Stimulated activated CD4-positive, alpha-beta T cell treated with anti-CD3 and anti-CD28 coated beads, Interleukin-1b, Interleukin-23, amount 100 ng/mL, for 4 hours (primary cell): Measurements from ENCODE around the gene PTBP3.
A peak's percentile ranks its signal among the peaks of the same experiment; 100 is the strongest.
"Not testable (repeated sequence)": the region's sequence is repeated elsewhere in the genome, so short reads cannot be mapped to it uniquely, and the experiment has no call there.

Experiments used
- DNase-seq, 2 donors: peaks; one replicate each; pipeline ENCODE4 v3.0.0-alpha.2; 2020; ENCODE audit warnings: low read depth in 2 of 2

Gene PTBP3

GRCh38 chr9:112332977-112333638 lies at the start of gene PTBP3:
TSS of gene PTBP3 (minus strand) at chr9:112333619. CDS start at chr9:112297865, 35,754 bp downstream.
- peak; percentile 59 to 63 for DNase-seq

GRCh38 chr9:112382501-112383364 lies 49.3 kb upstream of the PTBP3 start:
- no peak for DNase-seq

GRCh38 chr9:112382066-112382465 lies 48.6 kb upstream of the PTBP3 start:
- DNase-seq = no peak

- DNase-seq = no peak
Measured at GRCh38 chr9:112380825-112381221, 47.4 kb upstream of the PTBP3 start.

- no peak for DNase-seq
Measured at GRCh38 chr9:112380102-112380824, 46.8 kb upstream of the PTBP3 start, which contains the start of gene HSDL2. TSS of gene HSDL2 (plus strand) at chr9:112380108. CDS start at chr9:112380164, 56 bp downstream.

- DNase-seq = peak; percentile 95 to 97
Measured at GRCh38 chr9:112379177-112380101, 46.0 kb upstream of the PTBP3 start.

- DNase-seq = peak in 1 of 2 donors; percentile 17
Measured at GRCh38 chr9:112378328-112379176, 45.1 kb upstream of the PTBP3 start.

GRCh38 chr9:112377684-112378327 lies 44.4 kb upstream of the PTBP3 start:
- DNase-seq = no peak

- DNase-seq = no peak
Measured at GRCh38 chr9:112377087-112377486, 43.7 kb upstream of the PTBP3 start.

- DNase-seq = no peak
Measured at GRCh38 chr9:112375361-112375760, 41.9 kb upstream of the PTBP3 start.

- not testable (repeated sequence) for DNase-seq
Measured at GRCh38 chr9:112374232-112374631, 40.8 kb upstream of the PTBP3 start.

GRCh38 chr9:112373666-112374065 lies 40.2 kb upstream of the PTBP3 start:
- DNase-seq = not testable (repeated sequence)

- DNase-seq = no peak
Measured at GRCh38 chr9:112371060-112371459, 37.6 kb upstream of the PTBP3 start.

- no peak for DNase-seq
Measured at GRCh38 chr9:112369817-112370216, 36.4 kb upstream of the PTBP3 start.

- no peak for DNase-seq
Measured at GRCh38 chr9:112367465-112367864, 34.0 kb upstream of the PTBP3 start.

- no peak for DNase-seq
Measured at GRCh38 chr9:112366591-112366990, 33.2 kb upstream of the PTBP3 start.

GRCh38 chr9:112365257-112365656 lies 31.8 kb upstream of the PTBP3 start:
- DNase-seq = not testable (repeated sequence)

- DNase-seq = no peak
Measured at GRCh38 chr9:112364761-112365160, 31.3 kb upstream of the PTBP3 start.

GRCh38 chr9:112361601-112362000 lies 28.2 kb upstream of the PTBP3 start:
- peak in 1 of 2 donors; percentile 24 for DNase-seq
